Colon (tissue), 2 donors: Measurements from ENCODE around the gene EPHB3.

Source experiments
- FAIRE-seq: peaks from 2 replicates; lab custom pipeline; 2012; peaks lifted over from hg19 to GRCh38; lab: Jason Lieb, UNC
- donor health status: control.
- donor health status: control.

The EPHB3 gene

DNA sequence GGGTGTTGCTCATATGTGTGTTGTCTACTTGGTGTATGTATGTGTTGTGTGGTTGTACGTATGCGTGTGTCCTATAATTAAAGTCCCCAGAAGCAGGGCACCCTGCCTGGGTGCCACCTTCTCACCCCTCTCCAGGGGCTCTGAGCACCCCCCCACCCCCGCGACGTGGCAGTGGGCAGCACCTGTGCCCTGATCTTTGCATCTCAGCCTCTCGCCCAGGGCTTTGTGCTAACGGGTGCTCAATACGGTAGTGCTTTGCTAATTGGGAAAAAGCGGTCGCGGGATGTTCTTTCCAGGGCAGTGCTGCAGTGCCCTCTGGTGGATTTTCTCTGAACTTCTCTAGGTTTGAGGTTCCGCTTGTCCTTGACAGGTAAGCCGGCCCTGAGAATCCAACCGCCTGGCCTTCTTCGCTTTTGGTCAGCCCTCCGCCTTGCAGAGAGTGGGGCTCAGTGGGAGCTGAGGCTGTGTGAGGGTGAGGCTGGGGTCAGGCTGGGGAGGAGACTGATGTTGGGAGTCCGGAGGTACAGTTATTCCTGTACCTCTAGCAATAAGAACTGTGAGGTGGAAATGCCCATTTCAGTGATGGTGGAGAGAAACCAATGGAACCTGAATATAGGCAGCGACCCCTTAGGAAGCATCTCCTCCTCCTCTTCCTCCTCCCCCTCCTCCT lies 17.6 kb upstream of the EPHB3 start:
- FAIRE-seq, result no peak

DNA sequence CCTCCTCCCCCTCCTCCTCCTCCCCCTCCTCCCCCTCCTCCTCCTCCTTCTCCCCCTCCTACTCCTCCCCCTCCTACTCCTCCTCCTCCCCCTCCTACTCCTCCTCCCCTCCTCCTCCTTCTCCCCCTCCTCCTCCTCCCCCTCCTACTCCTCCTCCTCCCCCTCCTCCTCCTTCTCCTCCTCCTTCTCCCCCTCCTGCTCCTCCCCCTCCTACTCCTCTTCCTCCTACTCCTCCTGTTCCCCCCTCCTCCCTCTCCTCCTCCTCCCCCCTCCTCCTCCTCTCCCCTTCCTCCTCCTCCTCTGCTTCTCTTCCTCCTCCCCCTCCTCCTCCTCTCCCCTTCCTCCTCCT lies 17.1 kb upstream of the EPHB3 start:
- no peak for FAIRE-seq

DNA sequence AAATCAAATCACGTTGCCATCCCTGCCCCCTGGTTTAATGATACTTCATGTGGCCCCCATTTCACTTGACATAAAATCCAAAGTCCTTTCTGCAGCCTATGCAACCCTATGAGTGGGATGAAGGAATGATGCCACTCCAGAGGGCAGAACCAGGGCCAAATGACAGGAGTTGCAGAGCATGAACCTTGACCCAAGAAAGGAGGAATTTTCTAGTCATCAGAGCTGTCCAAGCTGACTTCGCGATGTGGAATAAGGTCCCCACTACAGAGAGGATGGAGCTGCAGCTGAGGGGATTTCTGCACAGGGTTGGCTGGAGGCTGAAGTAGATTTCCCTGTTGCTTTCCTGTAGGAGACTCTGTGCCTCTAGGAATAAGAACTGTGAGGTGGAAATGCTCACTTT lies 15.8 kb upstream of the EPHB3 start:
- FAIRE-seq, result no peak

- FAIRE-seq, result no peak
Measured at GRCh38 chr3:184546252-184546651, 15.3 kb upstream of the EPHB3 start.

DNA sequence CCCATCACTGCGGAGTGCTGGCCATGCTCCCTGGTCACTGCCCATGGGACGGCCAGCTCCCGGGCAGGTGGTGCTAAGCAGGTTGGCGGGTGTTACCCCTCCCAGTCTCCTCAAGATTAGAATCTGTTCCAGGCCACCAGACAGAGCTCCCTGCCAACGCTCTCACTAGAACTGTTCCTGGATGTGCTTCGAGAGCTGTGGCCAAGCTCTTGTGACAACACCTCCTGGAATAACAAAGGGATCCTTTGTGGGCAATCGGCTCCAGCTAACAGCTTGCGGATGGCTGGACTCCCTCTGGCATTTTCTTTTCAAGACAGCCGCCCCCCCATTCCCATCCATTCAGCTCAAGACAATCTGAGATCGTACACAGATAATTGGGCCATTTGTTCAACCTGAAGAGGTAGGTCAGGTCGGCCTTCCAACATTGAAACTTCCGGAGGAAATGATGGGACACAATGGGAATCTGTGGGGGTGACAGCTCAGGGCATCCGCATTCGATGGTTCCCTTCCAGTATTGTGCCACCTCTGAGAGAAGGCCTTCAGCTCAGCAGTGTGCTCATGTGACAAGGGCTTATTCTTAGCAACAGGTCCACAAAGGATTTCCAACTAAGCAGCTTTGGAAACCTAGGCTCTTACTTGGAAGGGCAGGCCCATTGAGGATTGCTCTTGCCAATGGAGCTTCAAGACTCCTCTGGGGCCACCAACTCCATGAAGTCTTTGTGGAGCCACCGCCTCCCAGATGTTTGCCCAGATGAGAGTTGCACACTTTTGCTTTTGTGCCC lies 11.6 kb upstream of the EPHB3 start:
- FAIRE-seq, result no peak

- no peak for FAIRE-seq
Measured at GRCh38 chr3:184551103-184551502, 10.5 kb upstream of the EPHB3 start.

GRCh38 chr3:184551614-184552256 lies 9.8 kb upstream of the EPHB3 start:
- no peak for FAIRE-seq

- FAIRE-seq, result no peak
Measured at GRCh38 chr3:184552296-184552695, 9.3 kb upstream of the EPHB3 start.

DNA sequence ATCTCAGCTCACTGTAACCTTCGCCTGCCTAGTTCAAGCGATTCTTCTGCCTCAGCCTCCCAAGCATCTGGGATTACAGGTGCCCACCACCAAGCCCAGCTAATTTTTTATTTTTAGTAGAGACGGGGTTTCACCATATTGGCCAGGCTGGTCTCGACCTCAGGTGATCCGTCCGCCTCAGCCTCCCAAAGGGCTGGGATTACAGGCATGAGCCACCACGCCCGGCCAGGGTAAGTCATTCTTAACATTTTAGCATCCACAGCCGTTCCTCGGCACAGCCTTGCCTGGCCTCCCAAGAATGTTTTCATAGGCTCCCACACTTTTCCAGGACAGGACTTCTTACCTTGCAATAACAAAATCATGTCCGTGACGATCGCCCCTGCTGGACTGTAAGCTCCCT lies 8.7 kb upstream of the EPHB3 start:
- no peak for FAIRE-seq

DNA sequence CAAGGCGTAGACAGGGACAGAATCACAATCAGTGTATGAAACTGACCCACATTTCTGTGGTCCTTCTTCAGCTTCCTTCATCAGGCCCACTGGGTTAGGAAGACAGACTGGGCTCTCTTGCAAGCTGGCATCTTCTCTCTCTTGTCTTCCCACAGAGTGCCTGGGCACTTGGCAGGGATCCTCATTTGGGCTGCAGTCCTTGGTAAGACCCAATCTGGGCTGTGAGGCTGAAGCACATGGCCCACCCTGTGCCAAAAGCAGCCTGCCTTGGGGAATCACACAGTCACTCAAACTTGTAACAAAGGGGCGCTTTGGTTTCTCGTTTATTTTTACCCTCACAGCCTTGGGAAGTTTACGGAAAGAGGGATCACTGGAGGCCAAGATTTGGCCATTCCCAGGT lies 8.2 kb upstream of the EPHB3 start:
- FAIRE-seq, result no peak

DNA sequence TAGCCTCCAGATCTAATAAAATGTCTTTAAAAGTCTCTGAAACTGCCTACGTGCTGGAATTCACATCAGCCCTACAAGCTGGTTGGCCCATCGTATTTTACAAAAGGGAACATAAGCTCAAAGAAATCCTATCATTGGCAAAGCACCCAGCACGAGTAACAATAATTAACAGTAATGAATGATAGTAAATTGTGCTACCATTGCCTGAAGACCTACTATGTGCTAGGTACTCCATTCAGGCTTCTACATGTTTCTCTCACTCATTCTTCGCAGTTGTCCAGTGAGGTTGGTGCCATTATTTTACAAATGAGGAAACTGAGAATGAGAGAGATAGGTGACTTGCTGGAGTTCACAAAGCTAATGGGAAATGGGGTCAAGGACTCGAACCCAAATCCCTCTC lies 7.1 kb upstream of the EPHB3 start:
- no peak for FAIRE-seq

DNA sequence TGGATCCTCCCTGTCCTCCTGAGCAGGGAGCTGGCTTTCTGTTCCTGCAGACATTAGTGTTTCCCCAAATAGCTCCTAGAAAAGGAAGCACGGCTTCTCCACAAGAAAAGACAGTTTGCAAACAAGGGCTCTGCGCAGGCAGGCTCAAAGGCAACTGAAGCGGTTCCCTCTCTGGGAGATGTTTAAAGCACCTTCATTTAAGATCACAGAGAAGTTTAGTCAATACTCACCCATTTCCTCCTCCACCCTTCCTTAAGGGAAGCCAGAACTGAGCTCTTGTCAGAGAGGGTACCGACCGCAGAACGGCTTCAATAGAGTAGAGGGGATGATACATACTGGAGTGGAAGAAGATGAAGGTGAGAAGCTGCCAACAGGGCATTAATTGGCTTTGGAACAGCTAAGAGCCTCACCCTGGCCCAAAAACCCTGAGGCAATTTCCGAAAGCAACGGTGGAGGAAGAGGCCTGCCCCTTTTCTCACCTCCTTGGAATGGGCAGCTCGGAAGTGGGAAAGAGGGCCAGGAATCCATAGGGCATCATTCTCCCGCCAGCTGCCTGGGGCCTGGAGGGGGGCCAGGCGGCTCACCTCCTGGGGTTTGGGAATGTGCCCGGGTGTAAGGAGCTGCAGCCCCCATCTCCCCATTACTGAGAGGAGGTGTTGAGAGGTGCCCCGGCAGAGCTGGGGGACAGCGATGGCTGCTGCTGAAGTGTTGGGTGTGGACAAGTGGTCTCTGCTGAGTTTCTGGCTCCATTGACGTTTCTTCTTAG lies 4.8 kb upstream of the EPHB3 start:
- no peak for FAIRE-seq

DNA sequence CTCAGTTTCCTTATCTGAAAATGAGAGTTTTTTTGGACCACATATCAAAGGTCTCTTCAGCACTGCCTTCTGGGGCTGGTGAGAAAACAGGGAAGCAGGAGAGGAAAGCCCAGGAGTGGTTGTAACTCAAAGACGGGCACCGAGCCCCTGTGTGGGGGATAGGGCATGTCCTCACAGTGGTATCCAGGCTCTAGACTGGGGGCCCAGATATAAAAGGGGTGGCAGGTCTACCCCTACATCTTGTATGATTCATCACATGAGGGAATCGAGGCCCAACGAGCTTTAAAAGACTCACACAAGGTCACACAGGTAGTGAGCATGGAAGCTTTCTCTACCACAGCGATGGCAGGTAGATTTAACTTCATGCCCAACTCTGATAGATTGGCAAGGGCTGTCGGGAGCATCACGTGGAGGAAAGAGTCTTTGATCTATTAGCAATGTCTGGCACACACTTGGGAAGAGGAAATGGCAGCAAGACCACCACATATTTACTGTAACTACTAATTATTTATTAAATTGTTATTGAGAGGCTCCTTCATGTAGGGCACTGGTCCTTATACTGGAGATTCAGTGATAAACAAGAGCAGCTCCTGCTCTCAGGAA lies 4.1 kb upstream of the EPHB3 start:
- FAIRE-seq, result no peak

DNA sequence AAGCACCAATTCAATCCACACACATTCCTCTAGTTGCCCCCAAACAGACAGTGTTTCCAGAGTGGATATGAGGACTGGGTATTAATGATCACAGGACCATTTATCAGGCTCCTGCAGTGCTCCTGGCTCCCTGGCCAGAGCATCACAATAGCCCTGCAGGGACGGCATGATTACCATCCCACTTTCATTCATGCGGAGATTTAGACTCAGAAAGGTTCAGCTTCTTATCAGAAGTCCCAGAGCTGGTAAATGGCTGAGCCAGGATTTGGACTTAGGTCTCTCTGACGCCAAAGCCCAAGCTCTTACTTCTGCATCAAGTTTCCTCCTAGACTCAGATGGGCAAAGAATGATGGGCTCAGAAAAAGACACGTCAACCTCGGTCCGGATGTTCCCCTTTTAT lies 2.9 kb upstream of the EPHB3 start:
- no peak for FAIRE-seq

DNA sequence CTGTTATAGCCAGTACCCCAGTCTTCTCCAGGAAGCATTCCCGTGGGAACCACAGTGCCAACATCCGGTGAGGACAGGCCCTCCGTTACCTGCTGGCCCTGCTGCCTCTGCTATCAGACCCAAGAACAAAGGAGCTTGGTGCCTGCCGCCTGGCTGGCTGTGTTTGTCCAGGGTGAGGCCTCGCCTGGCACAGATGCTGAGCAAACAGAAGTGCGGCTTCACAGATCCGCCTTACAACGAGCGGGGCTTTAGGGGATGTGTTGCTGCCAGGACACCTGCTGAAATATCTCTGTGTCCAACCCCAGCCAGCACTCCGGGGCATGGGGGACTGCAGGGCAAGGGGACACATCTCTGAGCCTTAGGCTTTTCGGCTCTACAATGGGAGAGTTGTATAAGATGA lies 2.2 kb upstream of the EPHB3 start:
- FAIRE-seq, result no peak

DNA sequence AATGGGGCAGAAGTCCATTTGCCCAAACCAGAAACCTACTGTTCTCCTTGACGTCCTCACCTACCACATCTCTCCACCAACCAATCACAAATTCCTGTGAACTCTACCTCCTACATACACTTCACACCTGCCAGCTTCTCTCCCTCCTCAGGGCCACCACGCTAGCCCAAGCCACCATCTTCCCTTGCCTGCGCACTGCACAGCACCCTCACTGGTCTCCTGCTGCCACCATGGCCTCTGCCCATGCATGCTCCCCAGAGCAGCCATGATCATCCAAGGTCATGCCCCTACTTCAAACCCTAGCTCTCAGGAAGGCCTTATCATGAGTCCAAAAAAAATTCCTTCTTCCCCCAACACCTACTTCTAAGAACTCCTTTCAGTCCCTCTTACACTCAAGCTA lies 1.1 kb upstream of the EPHB3 start:
- FAIRE-seq, result no peak

- FAIRE-seq, result no peak
Measured at GRCh38 chr3:184561913-184562877, 610 bp downstream of the EPHB3 start.

DNA sequence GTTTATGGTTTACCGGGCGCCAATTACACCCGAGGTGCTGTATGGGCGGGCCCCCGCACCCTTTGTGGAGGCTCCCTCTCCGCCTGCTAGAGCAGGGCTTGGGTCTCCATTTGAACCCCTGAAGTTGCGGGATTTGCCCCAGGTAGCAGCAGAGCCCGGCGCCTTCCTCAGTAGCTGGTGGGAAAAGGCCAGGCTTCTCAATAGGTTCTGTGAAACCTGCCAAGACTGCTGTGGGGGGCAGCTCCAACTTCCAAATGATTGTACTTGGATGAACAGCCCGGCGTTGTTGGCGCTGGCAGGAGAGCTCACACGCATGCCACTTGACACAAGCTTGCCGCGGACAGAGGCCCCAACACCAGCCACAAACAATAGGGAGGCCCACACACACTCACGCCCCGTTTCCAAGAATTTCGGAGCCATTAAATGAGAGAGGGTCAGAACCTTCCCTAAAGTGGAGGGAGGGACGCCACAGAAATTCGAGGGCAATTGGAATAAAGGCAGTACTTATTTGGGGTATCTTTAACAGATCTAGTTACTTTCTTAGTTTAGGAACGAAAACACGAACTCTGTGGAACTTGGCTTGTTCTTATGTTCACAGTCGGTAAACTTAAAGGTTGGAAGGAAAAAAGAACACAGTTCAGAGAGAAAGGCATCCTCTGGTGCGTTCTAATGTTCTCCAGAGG lies 1.4 kb downstream of the EPHB3 start:
- no peak for FAIRE-seq

DNA sequence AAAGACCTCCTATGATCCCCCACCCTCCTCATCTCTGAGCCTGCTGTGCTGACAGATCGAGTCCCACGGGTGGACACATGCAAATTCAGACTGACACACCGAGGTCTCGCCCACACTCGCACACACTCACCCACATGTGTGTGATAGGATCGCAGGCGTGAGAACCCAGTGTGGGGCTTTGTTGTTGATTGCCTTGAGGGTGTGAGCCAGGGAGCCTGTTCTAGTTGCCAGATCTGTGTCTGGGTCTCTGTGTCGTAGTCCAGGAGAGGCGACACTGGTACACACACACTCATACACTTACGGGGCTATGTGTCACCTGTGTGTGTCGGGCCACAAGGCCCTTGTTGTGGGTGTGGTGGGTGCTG lies 2.0 kb downstream of the EPHB3 start:
- no peak for FAIRE-seq

GRCh38 chr3:184563941-184564684 lies 2.5 kb downstream of the EPHB3 start:
- FAIRE-seq, result no peak
